ENCODE measurements around the gene TXNRD1.

GRCh38 chr12:104183443-104183842 is 32.1 kb upstream of the TXNRD1 start:
- TF ChIP-seq, protein P1, sequence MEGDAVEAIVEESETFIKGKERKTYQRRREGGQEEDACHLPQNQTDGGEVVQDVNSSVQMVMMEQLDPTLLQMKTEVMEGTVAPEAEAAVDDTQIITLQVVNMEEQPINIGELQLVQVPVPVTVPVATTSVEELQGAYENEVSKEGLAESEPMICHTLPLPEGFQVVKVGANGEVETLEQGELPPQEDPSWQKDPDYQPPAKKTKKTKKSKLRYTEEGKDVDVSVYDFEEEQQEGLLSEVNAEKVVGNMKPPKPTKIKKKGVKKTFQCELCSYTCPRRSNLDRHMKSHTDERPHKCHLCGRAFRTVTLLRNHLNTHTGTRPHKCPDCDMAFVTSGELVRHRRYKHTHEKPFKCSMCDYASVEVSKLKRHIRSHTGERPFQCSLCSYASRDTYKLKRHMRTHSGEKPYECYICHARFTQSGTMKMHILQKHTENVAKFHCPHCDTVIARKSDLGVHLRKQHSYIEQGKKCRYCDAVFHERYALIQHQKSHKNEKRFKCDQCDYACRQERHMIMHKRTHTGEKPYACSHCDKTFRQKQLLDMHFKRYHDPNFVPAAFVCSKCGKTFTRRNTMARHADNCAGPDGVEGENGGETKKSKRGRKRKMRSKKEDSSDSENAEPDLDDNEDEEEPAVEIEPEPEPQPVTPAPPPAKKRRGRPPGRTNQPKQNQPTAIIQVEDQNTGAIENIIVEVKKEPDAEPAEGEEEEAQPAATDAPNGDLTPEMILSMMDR (IDR thresholded peaks at IDR 0.05 in 2 of 3, conservative IDR thresholded peaks at IDR 0.05 in 1 of 3; ENCODE audit: borderline replicate concordance in 1 of 3, insufficient read depth in 1 of 3, low read depth in 2 of 3, low read length in 2 of 3): no peak
- TF ChIP-seq RAD21 (IDR thresholded peaks at IDR 0.05; ENCODE audit: low read depth) (no peak), SIN3A (IDR thresholded peaks at IDR 0.05; ENCODE audit: low read depth) (no peak), POLR2A (IDR thresholded peaks at IDR 0.05; ENCODE audit: borderline replicate concordance, extremely low read depth, insufficient read depth, insufficient read length) (no peak), CEBPB (IDR thresholded peaks at IDR 0.05; ENCODE audit: low read depth) (no peak), POLR2AphosphoS5 (IDR thresholded peaks at IDR 0.05; ENCODE audit: low read depth, low read length) (no peak), EGR1 (IDR thresholded peaks at IDR 0.05; ENCODE audit: low read depth) (no peak), CBX3 (IDR thresholded peaks at IDR 0.05; ENCODE audit: low read depth) (no peak), TCF7L2 (IDR thresholded peaks at IDR 0.05; ENCODE audit: borderline replicate concordance, extremely low read depth, insufficient read depth, insufficient read length) (no peak), SP1 (IDR thresholded peaks at IDR 0.05; ENCODE audit: low read depth) (no peak)
- TF ChIP-seq, protein P2, sequence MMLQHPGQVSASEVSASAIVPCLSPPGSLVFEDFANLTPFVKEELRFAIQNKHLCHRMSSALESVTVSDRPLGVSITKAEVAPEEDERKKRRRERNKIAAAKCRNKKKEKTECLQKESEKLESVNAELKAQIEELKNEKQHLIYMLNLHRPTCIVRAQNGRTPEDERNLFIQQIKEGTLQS (IDR thresholded peaks at IDR 0.05): no peak
